ENCODE data around the gene SYT8. TPM values are rescaled to one million over a fixed set of nuclear protein-coding genes. Genes with fewer than 3 reads are reported as not detected.

SYT8 gene
- total RNA-seq, 2 experiments from 2014 or later: not detected

- H3K9me3 ChIP-seq (ENCODE audit: low read length): no peaks in the 10 kb centered on the region
- H3K27ac ChIP-seq (ENCODE audit: low read depth, low read length, poor library complexity, severe bottlenecking): no peak overlapping the region
- no peaks in the 10 kb centered on the region for H3K9me2 ChIP-seq (ENCODE audit: insufficient read depth, low read length)
- BruUV-seq (replicated peaks): no TSS peak
- H3K4me3 ChIP-seq (ENCODE audit: low read depth, low read length, poor library complexity, severe bottlenecking): no peak overlapping the region
- no peak for DNase-seq (ENCODE audit: low spot score)
- CTCF ChIA-PET (ENCODE audit: unreplicated experiment): no interaction called here
- no peaks in the 10 kb centered on the region for H4K20me1 ChIP-seq (ENCODE audit: insufficient read depth, low read length)
- TF ChIP-seq EZH2phosphoT487 (IDR thresholded peaks at IDR 0.05; ENCODE audit: borderline replicate concordance, low read depth, low read length) (no peak), CTCF (conservative IDR thresholded peaks at IDR 0.05; ENCODE audit: low read length) (no peak)
- no peaks in the 10 kb centered on the region for H3K4me1 ChIP-seq (ENCODE audit: insufficient read depth, low read length, poor library complexity, severe bottlenecking)
- POLR2A ChIA-PET: no interaction called here
- H3K36me3 ChIP-seq (ENCODE audit: insufficient read depth, low read length): no peaks in the 10 kb centered on the region
- H3K4me2 ChIP-seq (ENCODE audit: low read length): no peak overlapping the region
- intact Hi-C loops (cut with micrococcal nuclease; ENCODE audit: unreplicated experiment): no loop called here
- H3K79me2 ChIP-seq (ENCODE audit: insufficient read depth, low read depth, low read length): no peaks in the 10 kb centered on the region
- H2AFZ ChIP-seq (ENCODE audit: low read length): no peak overlapping the region
These were observed 10.4 kb upstream of the SYT8 start for GRCh38 chr11:1824221-1825038.

GRCh38 chr11:1825039-1825740, 9.6 kb upstream of the SYT8 start:
- intact Hi-C loops (cut with micrococcal nuclease; ENCODE audit: unreplicated experiment): no loop called here
- BruUV-seq (replicated peaks): no TSS peak
- H4K20me1 ChIP-seq (ENCODE audit: insufficient read depth, low read length): no peaks in the 10 kb centered on the region

More at GRCh38 chr11:1825039-1825740, 9.6 kb upstream of the SYT8 start:
- H3K4me3 ChIP-seq (ENCODE audit: low read depth, low read length, poor library complexity, severe bottlenecking): no peak overlapping the region
- H3K4me1 ChIP-seq (ENCODE audit: insufficient read depth, low read length, poor library complexity, severe bottlenecking): no peaks in the 10 kb centered on the region
- H3K36me3 ChIP-seq (ENCODE audit: insufficient read depth, low read length): no peaks in the 10 kb centered on the region
- no peak overlapping the region for H2AFZ ChIP-seq (ENCODE audit: low read length)
- H3K79me2 ChIP-seq (ENCODE audit: insufficient read depth, low read depth, low read length): no peaks in the 10 kb centered on the region
- H3K9me2 ChIP-seq (ENCODE audit: insufficient read depth, low read length): no peaks in the 10 kb centered on the region
- ChIA-PET CTCF (ENCODE audit: unreplicated experiment) (no interaction called here), POLR2A (no interaction called here)
- no peak overlapping the region for H3K4me2 ChIP-seq (ENCODE audit: low read length)
- no peaks in the 10 kb centered on the region for H3K9me3 ChIP-seq (ENCODE audit: low read length)
- peak; percentile 55 for DNase-seq (ENCODE audit: low spot score)
- no peak for TF ChIP-seq EZH2phosphoT487 (IDR thresholded peaks at IDR 0.05; ENCODE audit: borderline replicate concordance, low read depth, low read length)
- peak; percentile 76 for TF ChIP-seq CTCF (conservative IDR thresholded peaks at IDR 0.05; ENCODE audit: low read length)
- H3K27ac ChIP-seq (ENCODE audit: low read depth, low read length, poor library complexity, severe bottlenecking): no peak overlapping the region
